Anterior cingulate cortex (tissue), 58 donors: ENCODE data around the gene ARL6IP5.

Source experiments
- DNase-seq, 58 donors: peaks; one replicate each; lab custom pipeline; 2025; lab: John Stamatoyannopoulos, UW

Gene ARL6IP5

DNA sequence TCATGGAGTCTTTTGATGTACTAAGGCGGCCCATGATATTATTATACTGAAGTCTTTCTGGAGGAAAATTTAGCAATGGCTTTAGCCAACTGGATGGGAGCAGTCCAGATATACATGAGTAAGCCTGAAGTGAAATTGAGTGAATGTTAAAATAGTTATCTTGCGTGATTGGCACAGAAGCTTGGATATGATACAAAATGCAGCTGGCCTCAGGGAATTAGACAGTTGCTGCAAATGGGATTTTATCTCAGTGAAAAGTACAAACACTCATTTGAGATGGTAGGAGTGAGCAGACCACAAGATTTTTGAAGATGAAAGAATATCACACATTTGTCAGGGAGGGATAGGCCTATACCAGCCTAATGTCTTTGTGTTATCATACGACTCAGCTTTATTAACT lies 28.8 kb downstream of the ARL6IP5 start:
- DNase-seq: no peak

DNA sequence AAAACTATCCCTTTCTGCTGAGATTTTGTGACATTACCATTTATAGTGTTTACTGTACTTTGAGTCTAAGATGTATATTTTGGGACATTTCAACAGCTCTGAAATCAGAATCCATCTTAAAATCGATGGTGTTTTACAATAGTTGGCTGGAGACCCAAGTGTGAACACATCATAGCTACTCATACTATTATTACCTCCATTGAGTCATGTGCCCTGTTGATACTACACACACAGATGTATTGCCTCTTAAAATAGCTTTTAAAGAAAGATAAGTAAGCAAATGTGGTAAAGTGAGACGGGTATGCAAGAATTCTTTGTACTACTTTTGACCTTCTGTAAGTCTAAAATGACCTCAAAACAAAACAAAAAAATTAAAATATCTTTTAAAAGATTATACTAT lies 31.0 kb downstream of the ARL6IP5 start:
- DNase-seq: no peak

DNA sequence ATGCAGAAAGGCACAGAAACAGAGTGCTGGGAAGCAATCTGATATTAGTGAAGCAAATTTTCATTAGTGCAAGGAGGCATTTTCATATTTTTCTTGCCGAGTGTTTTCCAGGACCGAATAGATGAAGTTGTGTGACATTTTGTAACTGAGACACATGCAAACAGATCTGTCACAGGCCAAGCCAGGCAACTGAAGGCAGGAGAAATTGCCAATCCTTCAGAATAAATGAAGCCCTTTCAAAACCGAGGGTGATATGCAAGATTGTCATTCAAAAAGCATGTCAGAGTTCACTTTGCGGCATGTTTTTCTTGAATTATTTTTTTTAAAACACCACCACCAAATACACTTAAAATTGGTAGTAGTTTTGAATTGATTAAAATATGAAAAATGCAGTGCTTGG lies 31.4 kb downstream of the ARL6IP5 start:
- DNase-seq: peak in 4 of 58 donors; percentile 5 to 16 (median 10)

DNA sequence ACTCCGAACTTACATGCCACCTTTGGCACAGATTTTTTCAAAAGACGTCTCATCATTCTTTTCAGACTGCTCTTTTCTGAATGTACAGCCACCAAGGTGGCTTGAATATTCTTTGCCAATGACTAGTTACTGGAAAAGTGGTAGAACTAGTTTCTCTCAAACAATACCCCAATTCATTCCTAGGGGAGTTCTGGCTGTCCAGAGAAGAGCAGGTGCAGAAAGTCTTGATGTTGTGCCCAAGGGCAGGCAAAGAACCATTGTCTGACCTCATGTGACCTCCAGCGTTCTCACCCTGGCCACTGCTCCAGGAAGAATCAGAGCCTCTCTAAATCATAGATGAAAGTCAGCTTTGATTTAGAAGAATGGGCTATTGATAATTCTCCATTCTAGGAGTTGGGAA lies 32.2 kb downstream of the ARL6IP5 start:
- peak in 41 of 58 donors; percentile 6 to 88 (median 54) for DNase-seq

DNA sequence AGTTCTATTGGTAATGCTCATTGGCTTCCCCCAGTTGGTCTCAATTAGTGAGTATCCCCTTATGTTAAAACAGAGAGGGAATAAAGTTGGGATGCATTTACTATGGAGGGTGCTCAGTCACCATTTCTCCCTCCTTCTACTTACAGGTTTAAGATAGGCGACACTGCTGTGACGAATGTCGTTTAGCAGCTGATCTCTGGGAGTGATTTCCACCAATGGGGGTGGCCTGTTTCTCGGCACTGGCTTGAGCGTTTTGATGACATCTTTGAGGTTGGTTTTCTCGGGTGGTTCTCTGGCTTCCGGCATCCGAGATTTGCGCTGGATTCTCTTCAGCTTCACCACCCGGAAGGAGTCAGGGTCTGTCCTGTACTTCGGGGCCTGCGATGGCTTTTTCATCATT lies 33.8 kb downstream of the ARL6IP5 start:
- no peak for DNase-seq

DNA sequence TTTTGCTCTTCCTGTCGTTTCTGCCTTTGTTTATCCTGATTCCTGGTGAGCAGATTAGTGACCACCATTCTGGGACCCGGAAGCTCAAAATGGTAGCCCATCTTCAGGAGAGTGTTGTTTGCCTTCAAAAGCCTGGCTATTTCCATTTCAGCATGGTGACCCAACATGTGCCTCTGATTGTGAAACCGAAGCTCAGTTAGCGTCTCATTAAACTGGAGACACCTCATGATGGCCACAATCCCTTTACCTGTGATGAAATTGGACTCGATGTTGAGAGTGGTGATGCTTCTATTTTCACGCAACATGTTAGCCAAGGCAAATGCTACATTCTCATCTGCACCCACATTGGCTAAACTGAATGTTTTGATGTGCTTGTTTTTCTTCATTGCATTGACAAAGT lies 34.4 kb downstream of the ARL6IP5 start:
- DNase-seq: no peak

DNA sequence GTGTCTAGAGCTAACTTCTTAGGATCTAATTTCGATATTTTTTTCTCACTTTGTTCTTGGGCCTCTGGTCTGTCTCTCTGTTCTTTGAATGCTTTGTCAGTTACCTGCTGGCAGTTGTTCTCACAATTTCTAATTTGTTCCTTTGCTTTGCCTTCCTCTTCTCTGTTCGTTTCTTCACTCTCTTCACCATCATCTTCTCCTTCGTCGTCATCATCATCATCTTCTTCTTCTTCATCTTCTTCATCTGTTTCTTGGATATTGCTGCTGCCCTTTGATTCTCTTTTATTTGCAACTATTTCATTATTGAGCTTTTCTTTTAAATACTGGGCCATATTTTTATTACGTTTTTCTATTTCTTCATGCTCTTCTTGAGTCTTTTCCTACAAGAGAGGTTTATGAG lies 34.9 kb downstream of the ARL6IP5 start:
- DNase-seq: no peak

DNA sequence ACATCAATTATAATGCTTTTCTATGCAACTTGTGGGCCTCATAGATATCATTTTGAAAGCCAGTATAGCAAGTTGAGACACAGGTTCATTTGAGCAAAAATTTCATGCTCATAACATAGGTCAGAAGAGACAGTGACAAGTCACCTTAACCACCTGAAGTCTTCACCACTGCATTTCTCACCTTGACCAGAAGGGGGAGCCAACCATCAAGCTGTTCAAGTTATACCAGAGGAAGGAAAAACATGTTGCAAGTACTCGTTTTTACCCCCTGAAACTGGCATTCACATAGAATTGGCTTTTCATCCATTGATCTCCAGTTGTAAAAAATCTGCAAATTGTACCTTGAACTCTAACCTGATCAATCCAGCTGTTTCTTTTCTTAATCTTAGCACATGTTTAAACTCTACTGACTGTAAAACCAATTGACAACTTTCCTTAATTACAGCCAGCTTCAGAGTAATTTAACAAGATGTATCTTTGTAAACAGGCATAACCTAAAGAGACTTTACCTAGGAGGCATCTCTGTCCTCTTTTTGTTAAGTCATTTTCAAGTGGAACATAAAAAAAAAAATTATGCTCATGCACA lies 36.2 kb downstream of the ARL6IP5 start:
- peak in 48 of 58 donors; percentile 2 to 79 (median 36) for DNase-seq

DNA sequence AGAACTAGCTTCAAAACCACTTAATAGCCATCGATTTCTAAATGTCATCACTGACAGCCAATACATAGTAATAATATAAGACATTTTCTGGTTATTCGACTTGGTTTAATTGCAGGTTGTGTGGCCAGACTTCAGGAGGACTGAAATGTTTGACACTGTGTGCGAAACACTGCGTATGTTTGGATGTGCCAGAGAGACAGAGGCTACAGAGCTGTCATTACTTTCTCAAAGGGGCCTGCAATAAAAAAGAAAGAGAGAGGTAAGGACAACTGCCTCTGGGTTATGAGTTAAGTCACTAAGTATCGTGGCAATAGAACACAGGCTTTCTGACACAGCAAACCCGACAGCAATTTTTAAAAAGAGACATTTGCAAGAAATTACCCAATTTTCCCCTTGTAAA lies 36.8 kb downstream of the ARL6IP5 start:
- no peak for DNase-seq

DNA sequence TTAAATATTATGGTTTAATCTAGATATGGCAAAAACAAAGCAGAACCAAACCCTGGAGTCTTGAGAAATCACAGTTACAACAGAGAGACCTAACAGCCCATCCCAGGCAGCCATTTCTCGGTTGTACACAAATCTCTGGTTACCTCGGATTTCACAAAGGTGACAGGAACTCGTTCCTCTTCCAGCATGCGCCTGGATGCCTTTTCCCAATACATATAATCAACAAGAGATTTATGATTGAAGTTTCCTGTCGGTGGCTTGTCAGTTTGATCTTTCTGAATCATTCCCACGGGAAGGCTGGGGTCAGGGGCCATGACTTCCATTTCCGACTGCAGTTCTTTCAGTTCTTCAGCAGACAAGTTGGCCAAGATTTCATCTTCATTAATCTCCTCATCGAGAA lies 37.2 kb downstream of the ARL6IP5 start:
- DNase-seq: no peak

DNA sequence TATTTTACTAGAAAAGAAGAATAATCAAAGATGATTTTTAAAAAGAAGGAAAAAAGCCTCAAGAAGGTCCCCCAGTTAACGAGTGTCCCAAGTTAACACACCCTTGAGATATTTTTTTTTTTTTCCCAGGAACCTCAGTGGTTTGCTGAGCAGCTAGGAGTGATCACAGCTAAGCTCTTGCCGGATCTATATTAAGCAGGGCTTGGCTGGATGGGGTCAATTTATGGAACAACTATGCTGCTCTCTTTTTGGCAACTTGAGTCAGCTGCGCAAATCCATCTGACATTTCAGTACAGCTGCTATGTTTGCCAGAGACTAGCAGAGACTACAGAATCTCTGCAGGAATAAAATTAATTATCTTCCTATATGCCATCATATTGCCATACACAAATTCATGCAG lies 37.7 kb downstream of the ARL6IP5 start, which contains the start of gene LMOD3:
LMOD3 (minus strand) TSS at position 193 of the 400 bp plus-strand sequence. CDS start 209 bp downstream, outside the sequence.
- no peak for DNase-seq

DNA sequence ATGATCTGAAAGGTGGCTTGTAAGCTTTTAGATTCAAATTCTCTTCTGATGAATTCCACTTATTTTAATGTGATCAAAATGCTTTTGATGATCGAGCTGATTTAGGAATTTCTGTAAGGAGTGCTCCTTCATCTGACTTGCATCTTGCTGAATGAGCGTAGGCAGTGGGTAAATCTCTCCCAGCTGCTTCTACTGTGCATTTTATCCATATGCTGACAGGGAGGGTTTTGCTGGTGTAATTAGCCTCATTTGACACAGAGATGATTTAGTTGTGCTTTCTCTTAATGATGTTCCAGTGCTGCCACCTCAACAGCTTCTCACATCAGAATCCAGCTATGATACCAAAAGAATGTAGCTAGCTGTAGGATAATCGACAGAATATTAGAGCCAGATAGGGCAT lies 41.5 kb downstream of the ARL6IP5 start:
- peak in 3 of 58 donors; percentile 17 to 53 (median 49) for DNase-seq

DNA sequence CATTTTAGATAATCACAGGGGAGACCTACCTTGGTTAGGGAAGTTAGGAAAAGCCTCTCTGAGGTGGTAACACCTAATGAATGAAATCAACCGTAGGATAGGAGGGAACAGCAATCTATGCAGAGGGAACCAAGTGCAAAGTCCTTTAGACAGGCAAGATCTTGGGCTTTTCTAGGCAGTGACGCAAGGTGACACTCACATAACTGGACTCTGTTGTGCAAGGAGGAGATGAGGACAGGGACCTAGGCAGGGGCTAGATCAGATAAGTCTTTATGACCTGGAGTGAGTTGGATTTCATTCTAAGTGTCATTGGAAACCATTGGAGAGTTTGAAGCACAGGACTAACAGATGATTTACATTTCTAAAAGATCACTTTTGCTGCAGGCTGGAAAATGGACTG lies 42.3 kb downstream of the ARL6IP5 start:
- no peak for DNase-seq

DNA sequence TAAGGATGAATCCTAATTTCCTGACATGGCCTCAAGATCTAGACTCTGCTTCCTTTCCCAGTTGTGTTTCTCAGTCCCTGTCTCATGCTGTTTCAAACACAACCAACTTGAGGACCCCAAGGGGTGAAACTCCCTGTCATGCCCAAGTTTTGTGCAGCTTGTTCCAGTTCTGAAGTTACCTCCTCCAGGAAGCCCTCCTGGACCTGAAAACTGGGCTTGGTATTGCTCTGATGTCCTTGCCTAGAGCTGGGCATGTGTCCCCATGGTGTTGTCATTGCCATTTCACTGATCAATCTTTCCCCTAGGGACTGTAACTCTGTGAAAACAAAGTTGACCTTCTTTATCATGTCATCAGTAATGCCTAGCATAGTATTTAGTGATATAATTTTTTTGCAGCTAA lies 43.8 kb downstream of the ARL6IP5 start:
- DNase-seq: no peak

DNA sequence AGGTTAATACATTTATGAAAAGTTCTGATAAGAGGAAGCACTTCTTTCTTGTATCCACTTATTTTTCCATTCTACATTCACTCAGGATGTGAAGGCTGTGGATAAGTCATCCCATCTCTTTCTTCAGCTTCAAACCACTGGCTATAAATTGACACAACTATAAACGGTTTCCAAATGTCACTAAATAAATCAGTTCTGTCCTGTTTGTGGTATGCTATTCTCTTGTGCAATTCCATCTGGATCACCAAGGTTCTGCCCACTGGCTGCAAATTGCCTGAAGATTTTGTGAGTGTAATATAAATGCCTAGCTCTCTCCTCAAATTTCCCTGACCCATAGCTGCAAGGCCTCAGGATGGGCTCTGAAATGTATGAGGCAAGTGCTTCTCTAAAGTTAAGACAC lies 44.8 kb downstream of the ARL6IP5 start:
- no peak for DNase-seq

DNA sequence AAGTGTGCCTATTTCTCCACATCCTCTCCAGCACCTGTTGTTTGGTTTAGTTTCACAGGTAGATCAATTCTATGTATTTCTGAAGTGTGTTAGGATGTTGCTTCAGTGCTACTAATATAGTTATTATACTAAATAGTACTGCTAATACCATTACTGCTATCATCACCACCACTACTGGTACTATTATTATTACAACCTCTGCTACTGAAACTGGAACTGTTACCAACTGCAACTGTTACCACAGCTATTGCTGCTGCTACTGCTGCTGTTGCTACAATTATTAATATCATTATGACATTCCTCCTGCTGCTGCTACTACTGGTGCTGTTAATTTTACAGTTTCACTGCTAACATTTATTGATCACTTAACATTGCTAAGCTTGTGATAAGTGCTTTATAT lies 46.0 kb downstream of the ARL6IP5 start:
- no peak for DNase-seq

DNA sequence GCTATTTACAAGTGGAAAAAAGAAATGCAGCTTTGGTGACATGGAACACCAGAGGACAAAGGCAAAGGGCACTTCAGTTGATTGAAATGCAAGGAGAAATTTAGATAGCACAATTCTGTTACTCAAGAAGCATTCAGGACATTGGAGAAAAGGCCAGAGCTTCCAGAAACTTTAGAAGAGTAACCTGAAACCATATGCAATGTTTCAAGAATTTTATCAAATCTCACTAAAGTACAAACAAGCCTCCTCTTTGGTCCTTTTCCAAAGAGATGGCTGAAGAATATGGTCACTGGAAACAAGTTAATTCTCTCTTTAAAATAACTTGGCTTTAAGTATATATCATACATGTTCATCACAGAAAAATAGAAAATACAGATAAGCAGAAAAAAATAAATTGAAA lies 52.3 kb downstream of the ARL6IP5 start:
- DNase-seq: no peak

DNA sequence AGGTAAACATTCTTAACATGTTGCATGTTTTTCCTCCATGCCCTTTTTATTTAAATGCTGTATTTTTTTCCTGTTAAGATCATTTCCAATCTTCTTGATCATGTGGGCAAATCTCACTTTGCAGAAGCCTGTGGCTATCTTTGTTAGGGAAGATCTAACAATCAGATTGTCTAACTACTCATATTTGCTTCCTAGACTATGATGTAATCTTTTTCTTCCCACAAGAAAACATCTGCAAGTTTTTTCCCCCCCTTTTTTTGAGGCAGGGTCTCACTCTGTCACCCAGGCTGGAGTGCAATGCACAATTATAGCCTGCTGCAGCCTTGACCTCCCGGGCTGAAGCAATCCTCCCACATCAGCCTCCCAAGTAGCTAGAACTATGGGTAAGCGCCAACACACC lies 52.7 kb downstream of the ARL6IP5 start:
- DNase-seq: no peak

DNA sequence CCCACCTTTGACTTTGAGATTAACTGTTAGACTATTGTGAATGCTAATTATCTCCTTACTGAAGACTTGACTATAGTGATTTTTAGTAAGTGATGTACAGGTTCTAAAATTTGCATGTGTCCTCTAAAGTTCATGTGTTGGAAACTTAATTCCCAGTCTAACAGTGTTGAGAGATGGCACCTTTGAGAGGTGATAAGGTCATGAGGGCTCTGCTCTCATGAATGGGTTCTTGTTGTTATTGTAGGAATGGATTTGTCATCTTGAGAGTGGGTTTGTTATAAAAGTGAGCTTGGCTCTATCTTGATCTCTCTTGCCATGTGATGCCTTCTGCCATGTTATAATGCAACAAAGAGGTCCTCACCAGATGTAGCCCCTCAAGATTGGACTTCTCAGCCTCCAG lies 56.6 kb downstream of the ARL6IP5 start:
- DNase-seq: no peak

DNA sequence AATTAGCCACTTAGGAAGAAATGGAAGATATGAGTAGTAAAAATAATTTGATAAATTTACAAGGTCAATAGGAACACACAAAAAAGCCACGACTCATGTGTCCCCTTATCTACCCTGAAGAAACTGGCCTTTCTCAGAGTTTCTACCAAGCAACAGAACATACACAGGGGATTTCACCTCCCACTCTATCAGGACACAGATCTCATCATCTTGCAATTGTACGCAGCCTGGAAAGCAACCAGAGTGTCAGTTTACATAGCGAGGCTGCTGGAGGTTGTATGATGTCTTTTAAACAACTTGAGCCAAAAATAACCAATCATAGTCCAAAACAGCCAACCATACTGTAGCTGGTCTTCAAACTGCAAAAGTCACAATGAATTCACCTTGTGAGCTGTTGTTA lies 57.4 kb downstream of the ARL6IP5 start:
- no peak for DNase-seq

DNA sequence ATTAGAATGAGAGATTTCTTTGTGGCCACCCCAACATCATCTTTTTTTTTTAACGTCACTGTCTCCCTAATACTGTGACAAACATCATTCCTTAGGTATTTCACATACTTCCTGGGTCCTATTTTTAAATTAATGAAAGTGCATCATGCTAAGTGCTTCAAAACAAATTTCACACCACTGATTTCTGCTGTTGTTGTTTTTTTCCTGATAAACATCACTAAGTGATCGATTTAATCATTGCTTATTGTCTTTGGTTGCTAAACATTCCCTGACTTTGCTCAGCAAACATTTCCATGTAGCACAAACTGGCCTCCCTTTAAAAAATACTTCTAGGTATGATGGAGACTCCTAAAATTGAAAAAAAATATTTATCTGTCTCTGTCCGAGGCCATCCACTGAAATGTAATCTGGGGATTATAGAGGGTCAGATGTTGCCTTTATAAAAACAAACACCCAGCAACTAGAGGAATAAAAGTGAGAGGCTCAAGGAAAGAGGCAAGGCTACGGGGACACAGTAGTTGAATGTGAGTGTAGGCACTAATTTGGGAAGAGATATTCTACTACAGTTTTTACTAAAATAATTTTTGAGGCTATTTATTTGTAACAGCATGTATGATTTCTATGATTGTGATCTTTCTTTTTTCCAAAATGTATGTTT lies 58.2 kb downstream of the ARL6IP5 start:
- no peak for DNase-seq

DNA sequence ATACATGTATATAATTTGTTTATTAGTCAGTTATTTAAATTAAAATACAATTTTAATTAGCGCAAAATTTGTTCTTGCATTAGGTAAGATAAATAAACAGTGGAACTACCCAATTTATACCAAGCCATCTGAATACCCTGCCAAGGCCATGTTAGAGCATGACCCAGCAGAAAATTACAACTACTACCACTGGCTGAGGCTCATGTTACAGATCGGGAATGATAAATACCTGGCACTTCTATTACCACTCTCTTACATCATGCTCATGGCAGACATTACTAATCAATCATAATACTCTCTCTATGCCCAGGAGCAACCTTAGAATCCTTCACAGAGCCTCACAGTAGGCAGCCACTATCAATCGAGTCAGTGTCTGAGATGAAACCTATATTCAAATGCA lies 58.9 kb downstream of the ARL6IP5 start:
- no peak for DNase-seq
